Astrocyte (in vitro differentiated cells and primary cell): ENCODE data around the gene PRAMEF11. TPM values are rescaled to one million over a fixed set of nuclear protein-coding genes. Genes with fewer than 3 reads are reported as not detected.
"Not testable (repeated sequence)": the region's sequence is repeated elsewhere in the genome, so short reads cannot be mapped to it uniquely, and the experiment has no call there.

ENCODE experiments used
- DNase-seq: peaks from one replicate; pipeline ENCODE4 v3.0.0-alpha.2; 2010; ENCODE audit warnings: low read depth
- FAIRE-seq: peaks from 2 replicates; lab custom pipeline; 2011; peaks lifted over from hg19 to GRCh38; lab: Jason Lieb, UNC
- H2AFZ ChIP-seq: 2 replicates; pipeline ENCODE4 v1.6.0; 2012; ENCODE audit warnings: low read depth, low read length, inconsistent platforms
- H3K27ac ChIP-seq: 2 replicates; pipeline ENCODE4 v1.5.1; 2011; ENCODE audit warnings: low read depth, low read length, inconsistent platforms
- H3K27me3 ChIP-seq: 2 replicates; pipeline ENCODE4 v1.6.0; 2011; ENCODE audit warnings: low read length, inconsistent platforms; ENCODE audit not compliant: insufficient read depth
- H3K36me3 ChIP-seq: 2 replicates; pipeline ENCODE4 v1.5.1; 2011; ENCODE audit warnings: low read length, inconsistent platforms; ENCODE audit not compliant: insufficient read depth
- H3K4me1 ChIP-seq: 2 replicates; pipeline ENCODE4 v1.5.1; 2011; ENCODE audit warnings: low read length, inconsistent platforms; ENCODE audit not compliant: insufficient read depth
- H3K4me2 ChIP-seq: 2 replicates; pipeline ENCODE4 v1.6.0; 2012; ENCODE audit warnings: low read length, inconsistent platforms
- H3K4me3 ChIP-seq: 2 replicates; pipeline ENCODE4 v1.5.1; 2011; ENCODE audit warnings: low read depth, mild to moderate bottlenecking, low read length, inconsistent platforms; ENCODE audit not compliant: insufficient read depth
- H3K79me2 ChIP-seq: 2 replicates; pipeline ENCODE4 v1.6.0; 2012; ENCODE audit warnings: mild to moderate bottlenecking, low read length, inconsistent platforms; ENCODE audit not compliant: insufficient read depth
- H3K9ac ChIP-seq: 2 replicates; pipeline ENCODE4 v1.6.0; 2012; ENCODE audit warnings: mild to moderate bottlenecking, low read length, inconsistent platforms
- H3K9me3 ChIP-seq: 2 replicates; pipeline ENCODE4 v1.5.1; 2012; ENCODE audit warnings: low read depth, mild to moderate bottlenecking, low read length, inconsistent platforms; ENCODE audit not compliant: insufficient read depth
- H4K20me1 ChIP-seq: 2 replicates; pipeline ENCODE4 v1.6.0; 2012; ENCODE audit warnings: low read length, inconsistent platforms; ENCODE audit not compliant: insufficient read depth
- H3K27ac Mint-ChIP-seq: one replicate; pipeline ENCODE4 v1.8.0; 2021; ENCODE audit warnings: mild to moderate bottlenecking, mixed read lengths; ENCODE audit not compliant: unreplicated experiment
- H3K27me3 Mint-ChIP-seq: one replicate; pipeline ENCODE4 v1.8.0; 2021; ENCODE audit warnings: low read depth, mixed read lengths; ENCODE audit not compliant: unreplicated experiment
- H3K36me3 Mint-ChIP-seq: one replicate; pipeline ENCODE4 v1.8.0; 2021; ENCODE audit warnings: low read depth, mixed read lengths; ENCODE audit not compliant: unreplicated experiment
- H3K4me1 Mint-ChIP-seq: one replicate; pipeline ENCODE4 v1.8.0; 2021; ENCODE audit warnings: low read depth, mixed read lengths; ENCODE audit not compliant: unreplicated experiment
- H3K4me3 Mint-ChIP-seq: one replicate; pipeline ENCODE4 v1.8.0; 2021; ENCODE audit warnings: mild to moderate bottlenecking, moderate library complexity, mixed read lengths; ENCODE audit not compliant: unreplicated experiment
- H3K9me3 Mint-ChIP-seq: one replicate; pipeline ENCODE4 v1.8.0; 2021; ENCODE audit warnings: mild to moderate bottlenecking, mixed read lengths; ENCODE audit not compliant: unreplicated experiment
- EZH2 ChIP-seq: IDR thresholded peaks from 2 replicates; pipeline ENCODE4 v1.6.1; 2012; ENCODE audit warnings: mild to moderate bottlenecking, low read length, inconsistent platforms; ENCODE audit not compliant: insufficient read depth
- total RNA-seq: library from RNA; stranded (reverse); gene quantifications from 2 replicates; pipeline ENCODE4 v1.2.1, GENCODE V29; 2021
- TF ChIP-seq, protein P1 (sequence below): IDR thresholded peaks from 2 replicates; pipeline ENCODE4 v1.5.1; 2011; ENCODE audit warnings: low read depth, mild to moderate bottlenecking, inconsistent platforms, low read length, moderate library complexity; ENCODE audit not compliant: insufficient read depth

The PRAMEF11 gene
- total RNA-seq, 1 donor from 2014 or later: not detected

DNA sequence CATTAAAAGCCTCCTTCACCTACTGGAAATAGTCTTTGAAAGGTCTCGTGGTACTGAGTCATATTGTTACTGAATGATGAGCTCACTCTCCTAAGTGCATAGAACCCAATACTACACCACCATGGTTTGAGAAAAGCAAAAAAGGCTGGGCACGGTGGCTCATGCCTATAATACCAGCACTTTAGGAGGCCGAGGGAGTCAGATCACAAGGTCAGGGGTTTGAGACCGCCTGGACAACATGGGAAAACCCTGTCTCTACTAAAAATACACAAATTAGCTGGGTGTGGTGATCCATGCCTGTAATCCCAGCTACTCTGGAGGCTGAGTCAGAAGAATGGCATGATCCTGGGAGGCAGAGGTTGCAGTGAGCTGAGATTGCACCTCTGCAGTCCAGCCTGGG is 20.6 kb upstream of the PRAMEF11 start:
- peaks cover 3% of the 10 kb centered on the region for H3K9me3 ChIP-seq
- Mint-ChIP-seq H3K9me3 (peaks cover 1% of the 10 kb centered on the region), H3K36me3 (no peaks in the 10 kb centered on the region), H3K4me3 (no peak overlapping the region), H3K27ac (no peak overlapping the region), H3K4me1 (no peaks in the 10 kb centered on the region), H3K27me3 (no peaks in the 10 kb centered on the region)
- H3K27ac ChIP-seq: no peak overlapping the region
- DNase-seq (no peak), FAIRE-seq (no peak)
- H3K79me2 ChIP-seq: no peaks in the 10 kb centered on the region
- no peak overlapping the region for H3K9ac ChIP-seq
- no peaks in the 10 kb centered on the region for H3K27me3 ChIP-seq
- TF ChIP-seq EZH2: no peak
- TF ChIP-seq, protein P1, sequence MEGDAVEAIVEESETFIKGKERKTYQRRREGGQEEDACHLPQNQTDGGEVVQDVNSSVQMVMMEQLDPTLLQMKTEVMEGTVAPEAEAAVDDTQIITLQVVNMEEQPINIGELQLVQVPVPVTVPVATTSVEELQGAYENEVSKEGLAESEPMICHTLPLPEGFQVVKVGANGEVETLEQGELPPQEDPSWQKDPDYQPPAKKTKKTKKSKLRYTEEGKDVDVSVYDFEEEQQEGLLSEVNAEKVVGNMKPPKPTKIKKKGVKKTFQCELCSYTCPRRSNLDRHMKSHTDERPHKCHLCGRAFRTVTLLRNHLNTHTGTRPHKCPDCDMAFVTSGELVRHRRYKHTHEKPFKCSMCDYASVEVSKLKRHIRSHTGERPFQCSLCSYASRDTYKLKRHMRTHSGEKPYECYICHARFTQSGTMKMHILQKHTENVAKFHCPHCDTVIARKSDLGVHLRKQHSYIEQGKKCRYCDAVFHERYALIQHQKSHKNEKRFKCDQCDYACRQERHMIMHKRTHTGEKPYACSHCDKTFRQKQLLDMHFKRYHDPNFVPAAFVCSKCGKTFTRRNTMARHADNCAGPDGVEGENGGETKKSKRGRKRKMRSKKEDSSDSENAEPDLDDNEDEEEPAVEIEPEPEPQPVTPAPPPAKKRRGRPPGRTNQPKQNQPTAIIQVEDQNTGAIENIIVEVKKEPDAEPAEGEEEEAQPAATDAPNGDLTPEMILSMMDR: no peak
- H3K4me2 ChIP-seq: no peak overlapping the region
- no peak overlapping the region for H2AFZ ChIP-seq
- no peaks in the 10 kb centered on the region for H3K4me1 ChIP-seq
- H3K36me3 ChIP-seq: no peaks in the 10 kb centered on the region
- no peaks in the 10 kb centered on the region for H4K20me1 ChIP-seq
- no peak overlapping the region for H3K4me3 ChIP-seq

DNA sequence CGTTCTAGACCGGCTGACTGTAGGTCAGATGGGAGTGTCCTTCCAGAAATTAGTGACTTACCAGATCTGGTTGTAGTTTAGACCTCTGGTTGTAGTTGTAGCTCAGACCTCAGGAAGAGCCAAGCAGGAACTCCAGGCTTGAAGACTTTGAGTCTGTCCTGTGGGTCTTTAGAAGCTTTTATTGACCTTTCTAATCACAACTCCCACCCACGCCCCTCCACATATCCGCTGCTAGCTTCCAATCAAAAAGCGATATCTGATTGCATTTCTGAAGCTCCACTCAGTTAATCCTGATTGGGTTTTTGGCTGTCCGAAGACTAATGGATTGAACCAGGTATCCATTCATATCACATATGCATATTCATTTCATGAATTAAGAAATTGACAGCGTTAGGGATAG is 17.4 kb upstream of the PRAMEF11 start, which contains the start of gene HNRNPCL1:
Gene HNRNPCL1 (minus strand): TSS at position 101 of the 400 bp plus-strand sequence. CDS start 431 bp downstream, outside the sequence.
- not testable (repeated sequence) for H3K36me3 ChIP-seq, H3K9me3 ChIP-seq, H3K4me2 ChIP-seq, H3K4me3 ChIP-seq, H3K27ac Mint-ChIP-seq, H3K9ac ChIP-seq, H3K9me3 Mint-ChIP-seq, H3K27me3 ChIP-seq, H4K20me1 ChIP-seq, H2AFZ ChIP-seq, H3K36me3 Mint-ChIP-seq, H3K27ac ChIP-seq, FAIRE-seq, DNase-seq, H3K4me1 Mint-ChIP-seq, H3K4me1 ChIP-seq, H3K4me3 Mint-ChIP-seq, H3K79me2 ChIP-seq, H3K27me3 Mint-ChIP-seq

DNA sequence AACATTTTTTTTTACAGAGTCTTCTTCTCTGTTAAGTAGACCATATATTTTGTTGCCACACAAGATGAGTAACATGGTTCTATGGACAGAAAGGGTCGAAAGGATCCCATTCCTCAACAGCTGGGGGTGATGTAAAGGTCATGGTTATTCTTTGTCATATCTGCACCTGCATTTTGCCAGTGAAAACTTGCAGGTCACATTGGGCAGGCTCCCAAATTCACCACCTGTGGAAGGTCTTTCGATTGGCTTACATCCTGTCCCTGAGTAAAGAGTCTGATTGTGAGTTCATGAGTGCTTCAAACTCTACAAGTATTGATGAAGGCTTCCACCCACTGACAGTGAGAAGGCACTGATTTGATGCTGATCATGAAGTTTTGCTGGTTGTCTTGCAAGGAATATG is 2.0 kb upstream of the PRAMEF11 start:
- H3K4me2 ChIP-seq, H3K4me3 ChIP-seq, DNase-seq, H3K79me2 ChIP-seq, H3K27ac Mint-ChIP-seq, H3K27ac ChIP-seq, H3K9me3 ChIP-seq, H3K36me3 ChIP-seq, H3K27me3 Mint-ChIP-seq, H3K9me3 Mint-ChIP-seq, H2AFZ ChIP-seq, H3K36me3 Mint-ChIP-seq, H3K9ac ChIP-seq, H3K4me1 ChIP-seq, H3K27me3 ChIP-seq, H4K20me1 ChIP-seq, H3K4me1 Mint-ChIP-seq, FAIRE-seq, H3K4me3 Mint-ChIP-seq: not testable (repeated sequence)

GRCh38 chr1:12819061-12819460 is 12.1 kb downstream of the PRAMEF11 start:
- not testable (repeated sequence) for FAIRE-seq, H3K4me3 ChIP-seq

More at GRCh38 chr1:12819061-12819460, 12.1 kb downstream of the PRAMEF11 start:
- not testable (repeated sequence) for H4K20me1 ChIP-seq, H3K9me3 Mint-ChIP-seq, H3K9me3 ChIP-seq, H3K4me1 Mint-ChIP-seq, H3K27ac Mint-ChIP-seq, H3K27ac ChIP-seq, H3K27me3 ChIP-seq, H3K79me2 ChIP-seq, H3K27me3 Mint-ChIP-seq, H3K9ac ChIP-seq, H2AFZ ChIP-seq, H3K36me3 Mint-ChIP-seq, H3K4me1 ChIP-seq, H3K4me3 Mint-ChIP-seq, H3K4me2 ChIP-seq, DNase-seq, H3K36me3 ChIP-seq
